GM19372 (cell line): ENCODE results near the gene RPGRIP1L.
A peak's percentile ranks its signal among the peaks of the same experiment; 100 is the strongest.

Experiments
- ATAC-seq: cut with Tn5 transposase; IDR thresholded peaks from one replicate; pipeline ENCODE4 v1.9.1; 2021; ENCODE audit warnings: mild to moderate bottlenecking, low read depth, moderate library complexity; ENCODE audit not compliant: unreplicated experiment

Gene RPGRIP1L

GRCh38 chr16:53664724-53665345, 38.8 kb downstream of the RPGRIP1L start:
- ATAC-seq = peak; percentile 70

DNA sequence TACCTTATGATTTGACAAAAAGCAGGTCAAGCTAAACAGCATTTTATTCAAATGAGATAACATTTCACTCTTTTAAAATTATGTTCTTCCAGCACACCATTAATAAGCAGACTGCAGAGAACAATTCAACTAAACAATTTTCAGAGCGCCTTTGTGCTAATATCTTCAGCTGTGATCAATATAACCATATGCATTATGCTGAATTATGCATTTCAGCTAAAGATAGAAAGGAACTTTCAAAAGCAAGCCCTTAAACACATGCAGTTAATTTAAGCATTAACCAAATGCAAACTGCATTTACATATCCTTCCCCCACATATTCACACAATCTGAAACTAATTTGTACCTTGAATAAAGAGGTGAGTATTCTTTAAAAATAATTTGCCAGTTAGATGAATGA, 41.6 kb downstream of the RPGRIP1L start:
- ATAC-seq = no peak

GRCh38 chr16:53654946-53655345, 48.7 kb downstream of the RPGRIP1L start:
- ATAC-seq = no peak

DNA sequence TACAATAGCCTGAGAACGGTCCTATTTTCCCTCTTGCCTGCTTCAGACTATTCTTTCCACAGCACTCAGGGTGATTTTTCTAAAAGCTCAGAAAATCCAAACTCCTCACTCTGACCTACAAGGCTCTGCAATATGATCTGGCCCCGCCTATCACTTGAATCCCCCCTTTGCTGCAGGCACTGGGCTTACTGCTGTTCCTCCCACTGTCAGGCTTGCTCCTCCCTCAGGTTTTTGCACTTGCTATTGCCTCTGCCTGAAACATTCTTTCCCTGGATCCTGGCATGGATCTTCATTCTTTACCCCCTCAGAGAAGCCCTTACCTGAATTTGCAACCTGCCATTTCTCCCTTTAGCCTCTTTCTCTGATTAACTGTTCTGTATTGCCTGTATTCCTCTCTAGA, 52.3 kb downstream of the RPGRIP1L start:
- ATAC-seq = no peak

GRCh38 chr16:53646506-53646905, 57.2 kb downstream of the RPGRIP1L start:
- ATAC-seq = no peak

GRCh38 chr16:53643474-53643873, 60.2 kb downstream of the RPGRIP1L start:
- ATAC-seq = peak; percentile 64

- ATAC-seq = no peak
These were observed 61.6 kb downstream of the RPGRIP1L start for GRCh38 chr16:53642094-53642493.

DNA sequence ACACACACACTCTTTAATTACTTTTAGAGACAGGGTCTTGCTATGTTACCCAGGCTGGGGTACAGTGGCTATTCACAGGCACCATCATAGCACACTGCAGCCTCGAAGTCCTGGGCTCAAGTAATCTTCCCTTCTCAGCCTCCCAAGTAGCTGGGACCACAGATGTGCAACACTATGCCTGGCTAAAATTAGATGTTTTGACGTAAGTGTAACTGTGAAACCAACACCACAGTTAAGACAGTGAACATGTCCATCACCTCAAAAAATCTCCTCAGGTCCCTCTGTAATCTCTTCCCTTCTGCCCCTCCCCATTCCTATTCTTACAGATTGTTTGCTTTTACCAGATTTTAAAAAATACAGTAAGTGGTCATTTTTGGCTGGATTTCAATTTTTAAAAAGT, 66.7 kb downstream of the RPGRIP1L start:
- peak; percentile 68 for ATAC-seq

DNA sequence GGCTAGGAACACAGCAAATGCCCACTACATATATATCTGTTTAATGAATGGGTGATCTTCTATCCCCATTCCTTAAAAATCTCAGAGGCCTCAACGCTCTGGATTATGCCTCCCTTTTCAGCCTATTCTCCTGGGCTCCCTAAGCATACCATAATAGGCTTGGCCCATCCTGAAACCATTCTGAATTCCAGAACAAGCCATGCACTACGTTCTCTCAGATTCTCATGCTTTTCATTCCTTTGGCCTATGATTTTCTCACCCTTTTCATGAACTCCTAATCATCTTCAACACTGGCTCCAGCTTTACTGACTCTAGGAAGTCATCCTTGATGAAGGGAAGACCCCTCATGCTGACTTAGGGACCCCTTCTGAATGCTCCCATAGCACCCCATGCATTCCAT, 71.1 kb downstream of the RPGRIP1L start:
- ATAC-seq = no peak

GRCh38 chr16:53631236-53632025, 72.2 kb downstream of the RPGRIP1L start:
- ATAC-seq = no peak

- ATAC-seq = no peak
These were observed 73.9 kb downstream of the RPGRIP1L start for GRCh38 chr16:53629607-53630312.

DNA sequence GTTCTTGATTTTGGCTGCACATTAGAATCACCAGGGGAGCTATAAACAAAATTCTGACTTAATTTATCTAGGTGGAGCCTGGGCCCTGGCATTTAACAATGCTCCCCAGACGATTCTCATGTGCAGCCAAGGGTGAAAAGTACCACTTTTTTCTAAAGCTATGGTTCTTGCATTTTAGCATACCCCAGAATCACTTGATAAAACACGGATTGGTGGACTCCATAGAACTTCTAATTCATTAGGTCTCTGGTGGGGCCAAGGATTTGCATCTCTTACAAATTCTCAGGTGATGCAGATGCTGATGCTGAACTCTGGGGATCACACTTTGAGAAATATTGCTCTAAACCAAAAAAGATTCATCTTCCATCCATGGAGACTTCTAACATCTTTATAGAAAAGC, 74.5 kb downstream of the RPGRIP1L start:
- no peak for ATAC-seq

DNA sequence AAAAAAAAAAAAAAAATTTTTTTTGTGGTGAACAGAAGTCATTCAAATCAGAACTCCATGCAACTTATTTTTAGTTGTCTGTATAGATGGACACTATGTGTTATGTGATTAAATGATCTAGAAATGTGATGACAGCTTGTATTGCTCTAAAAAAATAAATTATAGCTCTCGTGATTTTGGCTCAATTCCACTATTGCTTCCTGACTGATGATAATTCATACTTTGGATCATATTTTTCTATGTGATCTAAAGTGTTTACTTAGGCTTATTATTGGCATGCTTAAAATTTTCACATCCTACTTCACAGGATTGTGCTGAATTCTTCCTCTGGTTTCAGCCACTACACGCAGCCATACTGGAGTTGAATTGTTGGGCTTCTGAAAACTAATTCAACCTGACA, 76.8 kb downstream of the RPGRIP1L start:
- no peak for ATAC-seq

- ATAC-seq = no peak
These were observed 77.5 kb downstream of the RPGRIP1L start for GRCh38 chr16:53626161-53626560.

GRCh38 chr16:53625221-53625620, 78.4 kb downstream of the RPGRIP1L start:
- no peak for ATAC-seq

DNA sequence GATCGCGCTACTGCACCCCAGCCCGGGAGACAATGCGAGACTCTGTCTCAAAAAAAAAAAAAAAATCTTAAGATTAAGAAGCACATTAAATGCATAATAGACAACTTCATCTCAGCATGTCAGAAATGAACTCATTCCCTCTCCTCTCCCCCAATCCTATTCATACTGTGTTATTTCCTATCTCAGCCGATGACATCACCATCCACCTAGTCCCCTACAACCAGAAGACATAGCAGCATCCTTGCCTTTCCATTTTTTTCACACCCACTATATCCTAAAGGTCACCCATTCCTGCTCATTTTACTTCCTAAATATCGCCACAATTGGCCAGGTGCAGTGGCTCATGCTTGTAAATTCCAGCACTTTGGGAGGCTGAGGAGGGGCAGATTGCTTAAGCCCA, 81.3 kb downstream of the RPGRIP1L start:
- no peak for ATAC-seq

DNA sequence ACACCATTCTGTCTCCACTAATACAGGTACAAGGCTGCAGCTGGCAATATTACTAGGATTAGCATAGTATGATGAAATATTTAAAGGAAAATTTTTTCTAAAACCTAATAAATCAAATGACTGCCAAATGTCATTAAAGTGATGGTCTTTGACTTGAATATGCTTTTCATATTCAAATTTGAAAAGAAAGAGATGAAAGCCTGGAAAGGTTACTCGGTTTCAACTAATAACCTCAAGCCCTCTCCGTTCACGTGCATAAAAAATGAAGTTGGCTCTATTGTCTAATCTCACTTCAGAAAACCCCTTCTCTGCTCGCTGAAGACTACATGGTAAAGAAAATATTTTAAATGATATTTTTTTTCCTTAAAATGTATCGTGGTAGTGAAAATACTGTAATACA, 83.2 kb downstream of the RPGRIP1L start:
- no peak for ATAC-seq

- no peak for ATAC-seq
These were observed 84.4 kb downstream of the RPGRIP1L start for GRCh38 chr16:53619235-53619634.

DNA sequence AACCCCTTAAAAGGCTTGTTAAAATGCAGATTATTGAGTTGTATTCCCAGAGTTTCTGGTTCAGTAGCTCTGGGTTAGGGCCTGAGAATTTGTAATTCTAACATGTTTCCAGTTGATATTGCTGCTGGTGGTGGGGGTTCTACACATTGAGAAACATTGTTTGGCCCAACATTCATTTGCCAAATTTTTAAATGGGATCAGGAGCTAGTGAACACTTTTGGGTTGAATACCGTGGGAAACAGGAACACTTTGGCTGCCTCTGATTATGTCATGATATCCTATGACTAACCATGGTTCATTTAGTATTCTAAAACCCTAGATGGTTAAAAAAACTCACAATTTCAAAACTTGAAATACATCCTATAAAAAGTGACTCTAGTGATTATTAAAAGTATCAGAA, 89.3 kb downstream of the RPGRIP1L start:
- no peak for ATAC-seq

DNA sequence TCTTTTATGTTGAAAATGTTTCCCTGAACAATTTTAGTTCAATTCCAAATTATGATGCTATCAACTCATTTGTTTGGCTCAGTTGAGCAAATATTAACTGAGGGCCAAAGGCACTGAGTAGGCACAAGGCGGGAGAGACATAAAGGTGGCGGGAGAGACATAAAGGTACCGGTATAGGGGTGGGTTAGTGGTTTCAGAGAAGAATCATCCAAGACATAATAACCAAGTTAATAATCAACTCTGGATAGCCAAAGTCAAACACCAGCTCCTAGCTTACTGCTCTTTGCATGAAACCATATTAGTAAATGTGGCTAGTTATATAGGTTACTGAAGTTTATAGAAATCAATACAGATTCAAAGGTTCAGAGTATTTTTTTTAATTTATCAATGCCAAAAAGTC, 91.7 kb downstream of the RPGRIP1L start:
- no peak for ATAC-seq

DNA sequence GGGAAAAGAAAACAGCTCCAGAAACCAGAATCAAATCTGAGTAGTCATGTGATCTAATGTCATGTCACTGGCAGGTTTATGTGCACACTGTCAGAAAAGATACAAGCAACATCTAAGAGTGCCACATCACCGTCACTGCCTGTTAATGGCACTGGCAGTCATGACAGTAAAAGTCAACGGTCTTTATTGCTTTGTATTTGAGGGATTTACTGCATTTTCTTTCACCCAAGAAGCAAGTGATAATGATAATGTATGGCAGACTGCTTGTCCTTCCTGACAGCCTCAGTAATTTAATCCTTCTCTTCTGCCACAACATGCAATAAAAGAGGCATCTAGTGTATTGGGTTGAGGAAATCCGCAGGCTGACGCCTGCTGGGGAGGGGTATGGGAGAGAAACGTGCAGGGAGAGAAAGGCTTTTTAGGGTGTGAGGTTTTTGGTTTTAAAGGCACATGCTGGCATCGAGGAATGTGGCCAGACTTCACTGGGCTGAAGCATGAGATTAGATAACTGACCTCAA, 92.4 kb downstream of the RPGRIP1L start:
- ATAC-seq = no peak
